Endothelial cell of umbilical vein (primary cell): Measurements from ENCODE around the gene LMCD1. TPM values are rescaled to one million over a fixed set of nuclear protein-coding genes. Genes with fewer than 3 reads are reported as not detected.

Experiments used
- BruUV-seq: library from RNA; stranded (reverse); fragments of 400-500 nt; replicated peaks from 2 replicates; lab custom pipeline; 2021; lab: Mats Ljungman, UMichigan
- CTCF ChIA-PET: fragments of 300-600, 350-600 bp; sonication (Branson Sonifier 250); formaldehyde crosslinking; loops from one replicate; lab custom pipeline; 2021; ENCODE audit warnings: antibody characterized with exemption, inconsistent platforms; lab: Charles Lee
- POLR2A ChIA-PET: fragments of 300-600, 350-600 bp; sonication (Branson Sonifier 250); formaldehyde crosslinking; loops from one replicate; lab custom pipeline; 2021; ENCODE audit warnings: antibody characterized with exemption, inconsistent platforms; lab: Charles Lee
- DNase-seq: peaks from one replicate; pipeline ENCODE4 v3.0.0-alpha.2; 2011; ENCODE audit warnings: low read depth, low spot score
- FAIRE-seq: peaks from 2 replicates; lab custom pipeline; 2011; peaks lifted over from hg19 to GRCh38; lab: Jason Lieb, UNC
- H2AFZ ChIP-seq: 2 replicates; pipeline ENCODE4 v1.6.0; 2012; ENCODE audit warnings: low read depth, low read length, control low read depth, inconsistent platforms
- H3K27ac ChIP-seq: 2 replicates; pipeline ENCODE4 v1.5.1; 2011; ENCODE audit warnings: low read depth, mild to moderate bottlenecking, control low read depth, low read length, moderate library complexity; ENCODE audit not compliant: insufficient read depth
- H3K27me3 ChIP-seq, 2 experiments: 2 replicates each; pipeline versions ENCODE4 v1.6.0 to v1.6.1; 2011; ENCODE audit warnings: low read length in 2 of 2, mixed read lengths in 1 of 2; ENCODE audit not compliant: control insufficient read depth in 2 of 2, insufficient read depth in 2 of 2
- H3K36me3 ChIP-seq, 2 experiments: 2 replicates in 1 of 2; 3 replicates in 1 of 2; pipeline ENCODE4 v1.5.1; 2011; ENCODE audit warnings: low read length in 2 of 2, mild to moderate bottlenecking in 1 of 2, moderate library complexity in 1 of 2; ENCODE audit not compliant: control insufficient read depth in 2 of 2, insufficient read depth in 2 of 2; ENCODE audit errors: extremely low read depth in 1 of 2
- H3K4me1 ChIP-seq: 3 replicates; pipeline ENCODE4 v1.5.1; 2011; ENCODE audit warnings: mild to moderate bottlenecking, low read length; ENCODE audit not compliant: control insufficient read depth, insufficient read depth; ENCODE audit errors: extremely low read depth
- H3K4me2 ChIP-seq: 2 replicates; pipeline ENCODE4 v1.6.1; 2011; ENCODE audit warnings: low read length, control low read depth, mixed read lengths; ENCODE audit not compliant: insufficient read depth
- H3K4me3 ChIP-seq, 3 experiments: fragments of 200-600 bp in 1 of 3; sonication (generic), shearing (Covaris generic) in 1 of 3; replicated peaks in 1 of 3; 2 replicates each; pipeline ENCODE4 v1.5.1; 2011 to 2016; ENCODE audit warnings: control low read depth in 3 of 3, low read length in 3 of 3, mild to moderate bottlenecking in 2 of 3, inconsistent platforms in 1 of 3, low read depth in 1 of 3, moderate library complexity in 1 of 3; ENCODE audit not compliant: insufficient read depth in 1 of 3
- H3K79me2 ChIP-seq: 2 replicates; pipeline ENCODE4 v1.6.0; 2012; ENCODE audit warnings: low read length, inconsistent platforms; ENCODE audit not compliant: control insufficient read depth, insufficient read depth
- H3K9ac ChIP-seq: replicated peaks from 2 replicates; pipeline ENCODE3; 2011; ENCODE audit warnings: low read length, control low read depth; ENCODE audit not compliant: insufficient read depth; ENCODE audit errors: extremely low read depth
- H3K9me1 ChIP-seq: replicated peaks from 3 replicates; pipeline ENCODE4 v1.6.0; 2011; ENCODE audit warnings: mild to moderate bottlenecking, low read length; ENCODE audit not compliant: control insufficient read depth, insufficient read depth; ENCODE audit errors: extremely low read depth
- H3K9me3 ChIP-seq: replicated peaks from 2 replicates; pipeline ENCODE4 v1.5.1; 2012; ENCODE audit warnings: low read length, inconsistent platforms; ENCODE audit not compliant: control insufficient read depth, insufficient read depth
- H4K20me1 ChIP-seq: replicated peaks from 2 replicates; pipeline ENCODE3; 2011; ENCODE audit warnings: mild to moderate bottlenecking, low read length; ENCODE audit not compliant: control insufficient read depth, insufficient read depth; ENCODE audit errors: extremely low read depth
- CTCF ChIP-seq, 2 donors: IDR thresholded peaks; 1 replicate in 1 of 2; 2 replicates in 1 of 2; pipeline ENCODE4 v1.5.1; 2011; ENCODE audit warnings: low read length in 2 of 2, mild to moderate bottlenecking in 2 of 2, moderate library complexity in 2 of 2, control low read depth in 1 of 2, inconsistent platforms in 1 of 2, low read depth in 1 of 2; ENCODE audit not compliant: insufficient read depth in 1 of 2; ENCODE audit errors: extremely low read depth in 1 of 2
- EZH2 ChIP-seq: IDR thresholded peaks from 2 replicates; pipeline ENCODE4 v1.6.1; 2012; ENCODE audit warnings: borderline replicate concordance, low read depth, mild to moderate bottlenecking, moderate library complexity, low read length, inconsistent platforms; ENCODE audit not compliant: severe bottlenecking
- FOS ChIP-seq: IDR thresholded peaks from 2 replicates; pipeline ENCODE4 v1.6.1; 2011; ENCODE audit warnings: mild to moderate bottlenecking, low read length, moderate library complexity, borderline replicate concordance; ENCODE audit not compliant: insufficient read depth
- GATA2 ChIP-seq: IDR thresholded peaks from 2 replicates; pipeline ENCODE4 v1.7.0; 2011; ENCODE audit warnings: low read depth, mild to moderate bottlenecking, moderate library complexity, mixed read lengths, low read length; ENCODE audit not compliant: insufficient read length, insufficient read depth
- JUN ChIP-seq: IDR thresholded peaks from 2 replicates; pipeline ENCODE4 v1.6.1; 2011; ENCODE audit warnings: borderline replicate concordance, low read depth; ENCODE audit not compliant: insufficient read length, insufficient read depth
- MAX ChIP-seq: IDR thresholded peaks from 2 replicates; pipeline ENCODE4 v1.6.1; 2011; ENCODE audit not compliant: insufficient read depth, insufficient read length
- MYC ChIP-seq: IDR thresholded peaks from one replicate; pipeline ENCODE4 v1.6.1; 2011; ENCODE audit warnings: mild to moderate bottlenecking, low read depth, low read length
- POLR2A ChIP-seq: IDR thresholded peaks from 2 replicates; pipeline ENCODE4 v1.6.1; 2012; ENCODE audit warnings: low read depth, mild to moderate bottlenecking, control low read depth, low read length
- POLR2AphosphoS5 ChIP-seq: IDR thresholded peaks from 2 replicates; pipeline ENCODE4 v1.6.1; 2012; ENCODE audit warnings: low read depth, mild to moderate bottlenecking, control low read depth, low read length, moderate library complexity; ENCODE audit not compliant: insufficient read depth
- dilution Hi-C: fragments of 300-500 bp; cut with MboI; formaldehyde crosslinking; loops from one replicate; pipeline ENCODE4 v1.15.0; 2019; ENCODE audit warnings: low sequenced_read_pairs; ENCODE audit not compliant: extremely low pct_ligation_motif_present
- intact Hi-C: fragments of 100-400 bp; cut with micrococcal nuclease; formaldehyde crosslinking; loops from one replicate; pipeline ENCODE4 v1.10.0; 2022
- polyA plus RNA-seq, 4 experiments: library from polyadenylated mRNA; depleted of rRNA in 3 of 4; stranded (reverse) in 3 of 4; unstranded in 1 of 4; fragments of >200 nt; gene quantifications; 2 replicates each; pipeline versions ENCODE4 v1.2.1 to v1.2.3, GENCODE V29; 2011 to 2012; ENCODE audit warnings: missing spikeins in 1 of 4
- total RNA-seq: library from RNA; stranded (reverse); gene quantifications from 2 replicates; pipeline ENCODE4 v1.2.3, GENCODE V29; 2021

Gene LMCD1
- total and polyA plus RNA-seq, 2 donors (not counting 3 experiments of a cell fraction or from before 2014, with no cell fraction given), result 7.6 to 14.5 TPM

GRCh38 chr3:8617921-8618320 lies 116.3 kb downstream of the LMCD1 start:
- dilution Hi-C loops (no loop called here), intact Hi-C loops (no loop called here)
- no TSS peak for BruUV-seq
- no peaks in the 10 kb centered on the region for H3K9me1 ChIP-seq
- H4K20me1 ChIP-seq, result no peaks in the 10 kb centered on the region
- H3K27ac ChIP-seq, result no peak overlapping the region
- H3K4me3 ChIP-seq, result no peak overlapping the region
- no peaks in the 10 kb centered on the region for H3K79me2 ChIP-seq
- CTCF ChIA-PET, result interaction anchor here (5.4 kb wide), 1 partner anchor 176 kb away, joined by 74 read pairs; no protein-coding TSS in a partner anchor
- DNase-seq (no peak), FAIRE-seq (no peak)
- no peaks in the 10 kb centered on the region for H3K27me3 ChIP-seq
- H3K9me3 ChIP-seq, result no peaks in the 10 kb centered on the region
- POLR2A ChIA-PET, result no interaction called here
- H3K4me1 ChIP-seq, result no peaks in the 10 kb centered on the region
- H3K4me2 ChIP-seq, result no peak overlapping the region
- no peak overlapping the region for H3K9ac ChIP-seq
- H2AFZ ChIP-seq, result no peak overlapping the region
- TF ChIP-seq JUN, result no peak
- H3K36me3 ChIP-seq, result no peaks in the 10 kb centered on the region

GRCh38 chr3:8618950-8619349 lies 117.3 kb downstream of the LMCD1 start:
- no peaks in the 10 kb centered on the region for H3K9me3 ChIP-seq
- no peak overlapping the region for H3K4me2 ChIP-seq
- FAIRE-seq, result no peak
- H3K4me1 ChIP-seq, result peaks cover 4% of the 10 kb centered on the region
- no peak for DNase-seq
- intact Hi-C loops, result no loop called here
- H4K20me1 ChIP-seq, result no peaks in the 10 kb centered on the region
- H3K79me2 ChIP-seq, result no peaks in the 10 kb centered on the region
- ChIA-PET CTCF (interaction anchor here (5.4 kb wide), 1 partner anchor 177 kb away, joined by 74 read pairs; no protein-coding TSS in a partner anchor), POLR2A (no interaction called here)
- no peak overlapping the region for H3K27ac ChIP-seq
- no peak for TF ChIP-seq MYC
- TF ChIP-seq POLR2A, result no peak
- no peak for TF ChIP-seq MAX
- TF ChIP-seq CTCF (IDR thresholded peaks at IDR 0.05; ENCODE audit: extremely low read depth in 1 of 2, insufficient read depth in 1 of 2, low read depth in 1 of 2, low read length in 2 of 2), result no peak
- no peak for TF ChIP-seq FOS
- TF ChIP-seq GATA2, result no peak
- no peak for TF ChIP-seq JUN
- no peak for TF ChIP-seq EZH2
- TF ChIP-seq POLR2AphosphoS5, result no peak
- no peaks in the 10 kb centered on the region for H3K9me1 ChIP-seq
- H3K4me3 ChIP-seq, result no peak overlapping the region
- no TSS peak for BruUV-seq
- no peak overlapping the region for H3K9ac ChIP-seq
- dilution Hi-C loops, result no loop called here
- H2AFZ ChIP-seq, result no peak overlapping the region
- H3K27me3 ChIP-seq, result no peaks in the 10 kb centered on the region
- no peaks in the 10 kb centered on the region for H3K36me3 ChIP-seq
